Measurements from ENCODE around the gene GRIN2B.

Gene GRIN2B

GRCh38 chr12:13961971-13962370 lies 19.4 kb downstream of the GRIN2B start:
- DNase-seq (ENCODE audit: low read depth) = no peak
- TF ChIP-seq CTCF (conservative IDR thresholded peaks at IDR 0.05; ENCODE audit: low read length) = no peak
- no peak overlapping the region for H3K4me3 ChIP-seq (ENCODE audit: low read length)

GRCh38 chr12:13959131-13959723 lies 22.2 kb downstream of the GRIN2B start:
- no peak for TF ChIP-seq CTCF (conservative IDR thresholded peaks at IDR 0.05; ENCODE audit: low read length)
- no peak overlapping the region for H3K4me3 ChIP-seq (ENCODE audit: low read length)
- no peak for DNase-seq (ENCODE audit: low read depth)

GRCh38 chr12:13957576-13957975 lies 23.8 kb downstream of the GRIN2B start:
- DNase-seq (ENCODE audit: low read depth) = no peak
- no peak overlapping the region for H3K4me3 ChIP-seq (ENCODE audit: low read length)
- TF ChIP-seq CTCF (conservative IDR thresholded peaks at IDR 0.05; ENCODE audit: low read length) = no peak

GRCh38 chr12:13956060-13956590 lies 25.3 kb downstream of the GRIN2B start:
- no peak for DNase-seq (ENCODE audit: low read depth)
- H3K4me3 ChIP-seq (ENCODE audit: low read length) = no peak overlapping the region
- no peak for TF ChIP-seq CTCF (conservative IDR thresholded peaks at IDR 0.05; ENCODE audit: low read length)

- TF ChIP-seq CTCF (conservative IDR thresholded peaks at IDR 0.05; ENCODE audit: low read length) = no peak
- DNase-seq (ENCODE audit: low read depth) = no peak
- no peak overlapping the region for H3K4me3 ChIP-seq (ENCODE audit: low read length)
Observed at GRCh38 chr12:13952096-13952495, 29.3 kb downstream of the GRIN2B start.

- TF ChIP-seq CTCF (conservative IDR thresholded peaks at IDR 0.05; ENCODE audit: low read length) = no peak
- no peak for DNase-seq (ENCODE audit: low read depth)
- H3K4me3 ChIP-seq (ENCODE audit: low read length) = no peak overlapping the region
Observed at GRCh38 chr12:13950502-13950901, 30.9 kb downstream of the GRIN2B start.

GRCh38 chr12:13948621-13949020 lies 32.8 kb downstream of the GRIN2B start:
- no peak for DNase-seq (ENCODE audit: low read depth)
- H3K4me3 ChIP-seq (ENCODE audit: low read length) = no peak overlapping the region
- TF ChIP-seq CTCF (conservative IDR thresholded peaks at IDR 0.05; ENCODE audit: low read length) = no peak
